HG03039 (cell line): ENCODE data around the gene PPP2R3B.

Experiments used
- ATAC-seq: cut with Tn5 transposase; IDR thresholded peaks from one replicate; pipeline ENCODE4 v1.9.1; 2021; ENCODE audit warnings: mild to moderate bottlenecking, moderate library complexity; ENCODE audit not compliant: unreplicated experiment

PPP2R3B gene

GRCh38 chrX:370963-371745 is 15.6 kb downstream of the PPP2R3B start:
- no peak for ATAC-seq

DNA sequence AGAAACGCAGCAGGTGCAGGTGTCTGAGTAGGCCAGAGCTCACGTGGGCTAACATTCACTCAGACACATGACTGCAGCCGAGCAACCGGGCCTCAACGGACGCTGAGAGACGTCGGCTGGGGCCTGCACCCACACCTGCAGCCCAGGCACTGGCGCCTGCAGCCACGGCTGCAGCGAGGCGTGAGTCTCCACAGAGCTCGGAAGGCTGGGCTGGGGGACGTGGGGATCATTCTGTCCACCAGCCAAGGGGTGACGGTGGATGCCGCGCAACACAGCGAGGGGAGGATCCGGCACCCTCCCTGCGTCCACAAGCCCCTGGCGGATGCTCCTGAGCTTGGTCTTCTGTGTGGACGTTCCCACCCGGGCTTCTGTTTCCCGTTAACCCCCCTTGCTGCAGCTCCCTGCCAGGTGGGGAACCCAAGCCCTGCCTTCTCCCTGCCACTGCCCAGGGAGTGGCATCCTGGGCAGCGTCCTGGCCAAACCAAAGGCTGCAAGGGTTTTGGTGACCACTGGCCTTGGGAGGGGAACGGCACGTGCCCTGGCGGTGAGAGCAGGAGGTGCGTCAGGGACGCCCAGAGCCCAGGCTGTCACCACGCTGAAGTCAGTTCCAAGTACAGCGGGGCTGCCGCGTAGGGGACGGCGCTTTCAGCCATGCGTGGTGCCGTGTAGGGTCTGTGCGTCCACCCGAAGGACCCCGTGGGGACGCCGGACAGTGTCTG is 16.3 kb downstream of the PPP2R3B start:
- no peak for ATAC-seq

DNA sequence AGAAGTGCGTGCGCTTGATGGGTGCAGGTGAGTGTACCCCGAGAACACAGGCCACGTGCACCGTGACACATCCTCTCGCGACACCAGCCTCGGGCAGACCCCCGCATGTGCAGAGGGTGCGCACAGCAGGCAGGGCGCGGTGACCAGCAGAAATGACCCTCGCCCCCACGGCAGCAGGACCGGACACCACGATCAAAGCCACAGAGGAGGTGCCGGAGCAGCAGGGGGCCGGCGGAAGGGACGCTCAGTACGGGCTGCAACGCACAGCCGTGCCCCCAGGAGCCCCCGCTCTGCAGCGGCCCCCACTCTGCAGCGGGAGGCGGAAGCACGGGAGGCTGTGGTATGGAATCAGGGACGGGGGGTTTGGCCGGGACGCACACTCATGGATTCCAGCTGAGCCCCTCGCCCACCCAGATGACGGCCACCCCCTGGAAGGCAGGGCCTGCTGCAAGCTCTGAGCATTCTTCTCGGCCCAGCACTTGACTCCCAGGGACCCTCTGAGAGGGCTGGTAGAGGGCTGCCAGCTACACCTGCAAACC is 17.1 kb downstream of the PPP2R3B start:
- ATAC-seq = no peak

DNA sequence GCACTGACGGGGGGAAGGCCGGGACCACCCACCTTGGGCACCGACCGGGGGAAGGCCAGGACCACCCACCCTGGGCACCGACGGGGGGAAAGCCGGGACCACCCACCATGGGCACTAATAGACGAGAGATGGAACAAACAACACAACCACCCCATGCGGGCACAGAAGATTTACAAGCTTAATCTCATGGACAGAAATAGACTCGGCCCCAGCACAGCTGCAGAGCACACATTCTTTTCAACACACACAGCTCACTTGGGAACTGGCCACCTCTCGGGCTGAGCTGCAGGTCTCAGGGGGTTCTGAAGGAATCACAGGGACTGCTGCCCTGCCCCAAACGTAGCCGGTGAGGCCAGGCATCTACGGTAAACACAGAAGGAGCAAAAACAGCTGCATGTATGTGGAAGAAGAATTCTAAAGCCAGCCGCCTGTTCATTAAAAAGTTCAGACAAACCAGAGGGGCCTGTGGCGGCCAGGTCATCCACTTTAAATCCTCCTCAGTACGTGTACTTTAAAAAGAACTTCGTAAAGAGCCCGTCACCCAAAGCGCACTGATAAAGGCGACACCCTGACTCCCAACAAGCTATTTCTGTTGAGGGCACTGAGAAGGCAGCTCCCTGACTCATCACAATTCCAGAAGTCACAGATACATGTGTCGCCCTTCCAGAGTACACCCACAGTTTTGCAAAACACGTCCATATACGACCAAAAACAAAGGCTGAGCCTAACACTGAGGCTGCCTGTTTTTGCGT is 17.7 kb downstream of the PPP2R3B start:
- no peak for ATAC-seq

GRCh38 chrX:367866-368265 is 18.8 kb downstream of the PPP2R3B start:
- ATAC-seq = no peak

DNA sequence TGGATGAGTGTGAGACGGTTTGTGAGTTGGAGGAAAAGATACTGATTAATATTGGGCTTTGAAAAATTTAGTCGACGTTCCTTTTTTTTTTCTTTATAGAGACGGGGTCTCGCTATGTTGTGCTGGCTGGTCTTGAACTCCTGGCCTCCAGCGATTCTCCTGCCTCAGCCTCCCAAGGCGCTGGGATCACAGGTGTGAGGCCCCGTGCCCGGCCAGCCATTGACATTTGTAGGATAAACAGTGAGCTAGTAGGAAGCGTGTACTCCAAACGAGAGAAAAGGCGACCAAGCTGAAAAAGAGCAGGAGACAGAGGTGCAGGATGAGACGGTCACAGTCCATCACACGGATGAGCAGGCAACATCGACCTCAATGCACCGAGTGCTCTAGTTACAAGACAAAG is 19.4 kb downstream of the PPP2R3B start:
- no peak for ATAC-seq

DNA sequence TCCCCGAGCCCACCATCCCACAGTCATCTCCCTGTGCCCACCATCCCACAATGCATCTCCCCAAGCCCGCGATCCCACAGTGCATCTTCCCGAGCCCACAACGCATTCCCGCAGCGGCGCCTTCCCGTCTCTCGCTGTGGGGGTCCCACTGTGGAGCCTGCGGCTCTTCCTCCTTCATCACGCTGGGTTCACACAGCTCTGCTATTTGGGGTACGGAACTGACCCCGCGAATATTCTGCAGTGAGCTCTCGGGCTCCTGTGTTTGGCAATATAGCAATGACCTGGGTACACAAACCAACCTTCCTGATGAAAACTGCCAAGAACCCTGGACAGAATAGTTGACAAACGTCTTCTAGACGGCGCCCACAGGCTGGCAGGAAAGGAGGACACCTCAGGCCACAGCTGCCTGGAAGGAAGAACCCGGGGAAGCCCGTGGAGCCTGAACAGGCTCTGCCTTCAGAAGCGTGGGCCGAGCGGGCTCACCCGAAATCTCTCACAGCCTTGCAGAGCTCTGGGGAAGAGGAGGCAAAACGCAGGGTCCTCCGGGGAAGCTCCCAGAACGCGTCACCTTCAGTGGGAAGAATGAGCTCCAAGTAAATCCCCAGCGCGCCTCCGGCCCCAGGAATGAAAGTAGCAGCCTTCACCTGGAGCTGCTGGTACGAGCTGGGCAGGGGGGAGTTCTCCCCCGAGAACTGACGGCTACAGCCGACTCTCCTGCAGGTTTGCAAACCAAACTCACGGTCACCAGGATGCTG is 22.9 kb downstream of the PPP2R3B start:
- ATAC-seq = no peak

- no peak for ATAC-seq
Measured at GRCh38 chrX:362937-363620, 23.6 kb downstream of the PPP2R3B start.

DNA sequence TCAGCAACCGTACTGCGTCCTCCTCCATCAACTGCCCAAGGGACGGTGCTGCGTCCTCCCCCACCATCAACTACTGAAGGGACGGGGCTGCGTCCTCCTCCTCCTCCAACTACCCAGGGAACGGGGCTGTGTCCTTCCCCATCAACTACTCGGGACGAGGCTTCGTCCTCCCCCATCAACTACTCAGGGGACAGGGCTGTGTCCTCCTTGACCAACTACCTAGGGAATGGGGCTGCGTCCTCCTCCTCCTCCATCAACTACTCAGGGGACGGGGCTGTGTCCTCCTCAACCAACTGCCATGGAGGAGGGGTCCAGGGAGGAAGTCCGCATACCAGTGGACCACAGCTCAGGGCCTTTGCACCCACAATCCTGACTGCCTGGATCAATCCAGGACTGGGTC is 24.4 kb downstream of the PPP2R3B start:
- no peak for ATAC-seq

GRCh38 chrX:361231-362145 is 25.2 kb downstream of the PPP2R3B start:
- no peak for ATAC-seq

DNA sequence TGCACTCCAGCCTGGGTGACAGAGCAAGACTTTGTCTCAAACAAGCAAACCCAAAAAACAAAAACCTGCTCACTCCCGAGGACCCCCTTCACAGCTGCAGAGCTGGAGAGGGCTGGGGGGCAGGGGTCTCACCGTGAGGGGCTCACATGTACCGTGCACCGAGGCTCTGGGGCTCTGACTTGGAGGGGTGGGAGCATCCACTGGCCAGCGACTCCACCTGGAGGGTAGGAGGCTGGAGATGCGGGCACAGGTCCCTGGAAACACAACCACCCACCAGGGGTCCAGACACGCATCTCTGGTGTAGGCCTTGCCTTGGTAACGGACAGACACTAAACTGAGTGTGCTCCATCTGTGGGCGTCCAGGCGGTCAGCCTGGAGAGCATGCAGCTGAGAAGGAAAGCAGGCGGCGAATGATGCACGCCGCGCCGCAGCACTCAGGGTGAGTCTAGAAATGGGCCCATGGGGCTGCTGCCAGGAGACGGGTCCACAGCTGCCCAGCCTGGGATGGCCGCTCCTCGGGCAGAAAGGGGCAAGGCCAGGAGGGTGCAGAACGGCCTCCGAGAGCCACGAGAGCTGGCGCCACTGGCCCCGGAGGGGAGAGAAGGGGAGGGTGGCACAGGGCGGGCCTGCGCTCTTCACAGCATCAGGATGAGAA is 26.1 kb downstream of the PPP2R3B start:
- no peak for ATAC-seq

- no peak for ATAC-seq
Measured at GRCh38 chrX:358651-359143, 28.0 kb downstream of the PPP2R3B start.

- ATAC-seq = no peak
Measured at GRCh38 chrX:357693-358471, 28.8 kb downstream of the PPP2R3B start.

- no peak for ATAC-seq
Measured at GRCh38 chrX:357035-357692, 29.5 kb downstream of the PPP2R3B start.

GRCh38 chrX:356385-357034 is 30.2 kb downstream of the PPP2R3B start:
- ATAC-seq = no peak

DNA sequence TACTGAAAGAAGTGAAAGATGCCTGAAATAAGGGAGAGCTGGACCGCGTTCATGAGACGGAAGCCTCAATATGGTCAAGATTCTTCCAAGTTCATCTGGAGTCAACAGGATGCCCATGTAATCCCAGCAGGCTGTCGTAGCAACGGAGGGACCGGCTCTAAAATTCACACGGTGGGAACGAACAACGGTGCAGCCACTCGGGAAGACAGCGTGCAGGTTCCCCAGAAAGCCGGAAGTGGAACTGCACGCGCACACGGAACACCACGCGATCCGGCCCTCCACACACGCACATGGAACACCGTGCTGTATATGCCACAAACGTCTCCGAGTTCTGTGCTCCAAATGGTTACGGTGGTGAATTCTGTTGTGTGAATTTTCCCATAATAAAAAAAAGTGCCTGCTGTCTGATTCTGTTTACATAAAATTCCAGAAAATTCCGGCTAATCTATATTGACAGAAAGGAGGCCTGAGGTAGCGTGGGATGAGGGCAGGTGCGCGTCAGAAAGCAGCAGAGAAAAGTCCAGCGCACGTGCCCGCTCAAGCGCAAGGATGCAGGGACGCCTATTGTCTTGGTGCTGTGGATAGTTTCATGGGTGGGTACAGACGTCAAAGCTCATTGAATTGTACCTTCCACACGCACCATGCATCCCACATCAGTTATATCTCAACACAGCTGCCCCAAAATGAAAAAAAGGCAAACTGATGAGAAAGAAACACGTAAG is 31.2 kb downstream of the PPP2R3B start:
- no peak for ATAC-seq
